GM19455 (cell line): Measurements from ENCODE around the gene PTPN1.

Source experiments
- ATAC-seq: cut with Tn5 transposase; IDR thresholded peaks from one replicate; pipeline ENCODE4 v1.9.1; 2021; ENCODE audit not compliant: unreplicated experiment

The PTPN1 gene

GRCh38 chr20:50572938-50573777 is 63.0 kb downstream of the PTPN1 start:
- no peak for ATAC-seq

DNA sequence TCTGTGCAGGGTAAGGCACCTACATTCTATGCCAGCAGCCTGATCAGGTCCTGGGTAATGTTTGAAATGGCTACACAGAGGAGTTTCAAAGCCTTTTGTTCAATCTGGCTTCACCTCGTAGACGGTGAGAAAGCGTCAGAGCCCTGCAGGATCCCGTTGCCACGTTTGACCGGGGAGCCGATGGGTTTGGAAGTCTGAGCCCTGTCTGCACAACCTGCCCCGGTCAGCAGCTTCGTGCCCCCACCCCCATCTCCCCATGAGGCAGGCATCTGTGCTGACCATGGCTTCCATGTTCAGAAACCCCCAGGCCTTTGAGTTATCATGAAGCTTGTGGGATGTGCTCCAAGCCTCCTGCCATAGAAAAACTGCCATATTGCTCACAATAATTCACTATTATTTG is 63.9 kb downstream of the PTPN1 start:
- ATAC-seq, result no peak

DNA sequence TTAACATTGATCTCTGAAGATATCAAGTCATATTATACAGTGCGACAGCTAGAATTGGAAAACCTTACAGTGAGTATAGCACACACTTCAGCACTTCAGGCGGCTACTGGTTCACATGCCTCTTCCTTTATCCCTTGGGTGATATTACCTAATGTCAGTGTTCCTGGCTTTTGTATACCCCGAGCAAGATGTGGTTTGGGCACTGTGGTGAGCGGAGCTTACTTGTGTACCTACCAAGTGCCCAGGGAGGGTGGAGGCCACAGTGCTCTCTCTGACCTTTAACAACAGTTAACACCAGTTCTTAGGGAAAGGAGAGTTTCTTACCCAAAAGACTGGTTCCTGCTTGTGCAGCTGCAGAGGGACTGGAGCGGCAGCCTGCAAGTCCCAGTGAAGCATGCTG is 64.4 kb downstream of the PTPN1 start:
- no peak for ATAC-seq

GRCh38 chr20:50575865-50576720 is 65.9 kb downstream of the PTPN1 start:
- no peak for ATAC-seq

DNA sequence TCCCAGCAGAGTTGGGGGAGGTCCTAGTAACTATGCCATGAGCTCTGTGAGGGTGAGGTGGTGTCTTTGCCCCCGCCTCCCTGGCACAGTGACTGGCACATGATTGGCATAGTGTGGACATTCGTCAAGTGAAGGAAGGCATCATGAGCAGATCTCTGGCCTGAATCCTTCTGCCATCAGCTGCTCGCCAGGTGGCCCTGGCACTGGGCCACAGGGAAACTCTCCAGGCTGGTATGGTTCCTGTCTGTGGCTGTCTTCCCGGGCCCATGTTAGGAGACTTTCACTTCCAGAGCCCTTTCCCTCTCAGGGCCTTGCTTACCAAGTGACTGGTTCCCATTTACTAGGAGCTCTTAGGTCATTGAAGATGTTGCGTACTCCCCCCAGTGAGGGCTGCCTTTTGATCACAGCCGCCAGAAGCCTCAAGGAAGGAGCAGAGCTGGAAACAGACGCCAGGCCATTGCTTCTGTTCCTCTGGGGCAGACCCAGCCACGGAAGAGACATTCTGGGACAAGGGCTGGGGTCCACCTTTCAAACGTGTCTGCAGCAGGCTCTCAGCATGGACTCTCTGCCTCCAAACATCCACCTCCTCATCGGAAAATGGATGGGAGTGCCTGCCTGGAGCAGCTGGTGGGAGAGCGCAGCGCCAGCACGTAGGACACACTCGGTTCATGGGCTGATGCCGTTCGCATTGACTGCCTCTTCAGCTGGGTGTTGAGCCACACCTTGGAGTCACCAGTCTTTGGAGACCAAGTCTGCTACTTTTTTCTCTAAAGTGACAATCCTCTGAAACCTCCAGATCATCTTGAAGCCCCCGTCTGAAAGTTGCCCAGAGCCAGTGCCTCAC is 67.2 kb downstream of the PTPN1 start:
- ATAC-seq, result no peak

DNA sequence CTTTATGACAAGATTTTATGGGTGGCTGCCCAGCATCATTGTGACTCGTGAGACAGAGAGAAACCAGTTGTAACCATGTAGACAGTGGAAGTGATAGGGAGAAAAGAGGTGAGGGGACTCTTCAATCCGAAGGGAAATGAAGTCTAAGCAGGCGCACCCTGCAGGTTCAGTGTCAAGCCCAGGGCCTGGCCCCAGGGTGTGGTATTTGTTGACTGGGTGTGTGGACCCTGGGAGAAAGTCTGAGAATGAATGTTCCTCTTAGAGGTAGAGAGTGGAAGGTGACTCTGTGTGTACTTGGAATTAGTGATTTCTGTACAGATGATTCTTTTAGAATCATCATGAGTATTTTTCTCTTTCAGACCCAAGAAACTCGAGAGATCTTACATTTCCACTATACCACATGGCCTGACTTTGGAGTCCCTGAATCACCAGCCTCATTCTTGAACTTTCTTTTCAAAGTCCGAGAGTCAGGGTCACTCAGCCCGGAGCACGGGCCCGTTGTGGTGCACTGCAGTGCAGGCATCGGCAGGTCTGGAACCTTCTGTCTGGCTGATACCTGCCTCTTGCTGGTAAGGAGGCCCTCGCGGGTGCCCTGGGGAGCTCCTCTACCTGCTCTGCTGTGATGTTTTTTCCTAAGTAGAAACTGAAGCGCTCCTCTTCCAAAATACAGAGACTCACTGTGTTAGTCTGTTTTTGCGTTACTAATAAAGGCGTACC is 68.0 kb downstream of the PTPN1 start:
- no peak for ATAC-seq

- no peak for ATAC-seq
Observed at GRCh38 chr20:50578778-50579165, 68.6 kb downstream of the PTPN1 start.

DNA sequence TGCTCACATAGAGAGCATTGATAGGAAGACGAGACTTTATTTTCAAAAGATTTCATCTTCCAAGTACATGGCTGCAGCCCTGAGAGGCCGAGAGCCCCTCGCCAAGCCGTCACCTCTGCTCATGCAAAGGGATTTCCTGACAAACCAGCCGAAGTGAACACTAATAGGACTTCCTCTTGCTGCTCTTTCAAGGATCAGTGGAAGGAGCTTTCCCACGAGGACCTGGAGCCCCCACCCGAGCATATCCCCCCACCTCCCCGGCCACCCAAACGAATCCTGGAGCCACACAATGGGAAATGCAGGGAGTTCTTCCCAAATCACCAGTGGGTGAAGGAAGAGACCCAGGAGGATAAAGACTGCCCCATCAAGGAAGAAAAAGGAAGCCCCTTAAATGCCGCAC is 69.3 kb downstream of the PTPN1 start:
- ATAC-seq, result no peak

DNA sequence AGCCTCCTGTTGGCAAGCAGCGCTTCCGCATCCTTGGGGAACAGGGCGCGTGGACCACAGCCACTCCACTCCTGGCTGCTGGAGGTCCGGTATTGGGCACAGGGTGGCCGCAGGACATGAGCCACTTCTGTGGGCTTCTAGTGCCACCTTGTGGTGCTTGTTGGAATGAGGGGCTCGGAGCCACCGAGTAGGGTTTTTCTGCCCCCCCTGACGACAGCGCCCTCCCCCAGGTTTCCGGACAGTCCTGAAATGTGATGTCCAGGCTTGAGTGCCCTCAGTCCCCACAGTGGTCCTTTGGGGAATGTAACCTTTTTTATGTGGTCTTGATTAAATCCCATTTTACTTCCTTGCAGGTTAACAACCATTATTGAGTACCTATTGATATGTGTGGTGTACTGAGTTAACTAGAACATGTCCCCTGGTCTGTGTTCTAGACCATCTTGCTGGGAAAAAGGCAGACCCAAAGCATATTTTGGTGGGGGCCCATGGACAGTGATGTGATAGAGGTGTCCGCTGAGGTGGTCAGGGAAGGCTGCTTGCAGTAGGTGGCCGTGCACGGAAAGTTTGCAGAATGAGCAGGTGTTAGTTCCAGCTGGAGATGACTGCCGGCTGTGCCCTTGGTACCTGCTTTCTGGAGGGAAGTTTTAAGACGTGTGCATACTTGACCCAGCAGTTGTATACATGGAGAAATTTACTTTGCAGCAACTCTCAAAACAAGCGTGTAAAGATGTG is 70.0 kb downstream of the PTPN1 start:
- ATAC-seq, result no peak

DNA sequence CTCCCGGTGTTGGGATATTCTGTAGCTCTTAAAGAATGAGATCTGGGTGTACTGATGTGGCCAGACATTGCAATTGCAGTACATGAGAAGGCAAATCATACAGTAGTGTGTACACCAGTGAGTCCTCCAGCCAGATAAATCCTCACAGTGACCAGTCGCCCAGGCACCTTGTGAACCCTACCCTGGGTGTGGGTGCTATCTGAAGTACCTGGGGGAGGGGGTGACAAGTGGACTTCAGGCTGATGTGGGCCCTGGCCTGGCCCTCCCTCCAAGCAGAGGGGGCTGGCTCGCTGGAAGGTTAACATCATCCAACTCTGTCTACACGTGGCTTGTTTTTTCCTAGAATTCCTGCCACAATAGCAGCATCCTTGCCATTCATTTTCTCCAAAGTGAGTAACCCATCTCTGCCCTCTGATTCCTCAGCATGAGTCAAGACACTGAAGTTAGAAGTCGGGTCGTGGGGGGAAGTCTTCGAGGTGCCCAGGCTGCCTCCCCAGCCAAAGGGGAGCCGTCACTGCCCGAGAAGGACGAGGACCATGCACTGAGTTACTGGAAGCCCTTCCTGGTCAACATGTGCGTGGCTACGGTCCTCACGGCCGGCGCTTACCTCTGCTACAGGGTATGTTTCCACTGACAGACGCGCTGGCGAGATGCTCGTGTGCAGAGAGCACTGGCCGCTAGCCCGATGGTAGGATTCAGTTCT is 70.8 kb downstream of the PTPN1 start:
- ATAC-seq, result no peak

DNA sequence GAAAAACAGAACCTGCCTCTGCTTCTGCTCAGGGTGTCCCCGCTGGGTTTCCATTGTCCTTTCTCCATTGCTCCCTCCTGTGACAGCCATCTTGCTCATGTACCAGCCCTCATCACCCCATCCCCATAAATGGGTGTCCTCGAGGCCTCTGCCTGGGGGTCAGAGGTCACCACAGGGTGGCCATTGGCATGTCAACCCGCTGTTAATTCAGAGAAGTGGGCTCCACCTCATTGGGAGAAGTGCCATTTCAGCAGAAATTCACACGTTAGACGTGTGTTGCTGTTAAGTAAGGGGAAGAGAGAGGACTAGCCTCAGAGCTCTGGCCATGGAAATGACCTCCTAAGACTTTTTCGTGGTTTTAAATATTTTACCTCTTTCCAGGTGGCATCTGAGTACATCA is 71.9 kb downstream of the PTPN1 start:
- ATAC-seq, result no peak

- ATAC-seq, result no peak
Observed at GRCh38 chr20:50582591-50583234, 72.5 kb downstream of the PTPN1 start.

DNA sequence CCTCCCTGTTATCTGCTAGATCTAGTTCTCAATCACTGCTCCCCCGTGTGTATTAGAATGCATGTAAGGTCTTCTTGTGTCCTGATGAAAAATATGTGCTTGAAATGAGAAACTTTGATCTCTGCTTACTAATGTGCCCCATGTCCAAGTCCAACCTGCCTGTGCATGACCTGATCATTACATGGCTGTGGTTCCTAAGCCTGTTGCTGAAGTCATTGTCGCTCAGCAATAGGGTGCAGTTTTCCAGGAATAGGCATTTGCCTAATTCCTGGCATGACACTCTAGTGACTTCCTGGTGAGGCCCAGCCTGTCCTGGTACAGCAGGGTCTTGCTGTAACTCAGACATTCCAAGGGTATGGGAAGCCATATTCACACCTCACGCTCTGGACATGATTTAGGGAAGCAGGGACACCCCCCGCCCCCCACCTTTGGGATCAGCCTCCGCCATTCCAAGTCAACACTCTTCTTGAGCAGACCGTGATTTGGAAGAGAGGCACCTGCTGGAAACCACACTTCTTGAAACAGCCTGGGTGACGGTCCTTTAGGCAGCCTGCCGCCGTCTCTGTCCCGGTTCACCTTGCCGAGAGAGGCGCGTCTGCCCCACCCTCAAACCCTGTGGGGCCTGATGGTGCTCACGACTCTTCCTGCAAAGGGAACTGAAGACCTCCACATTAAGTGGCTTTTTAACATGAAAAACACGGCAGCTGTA is 73.4 kb downstream of the PTPN1 start:
- ATAC-seq, result no peak

DNA sequence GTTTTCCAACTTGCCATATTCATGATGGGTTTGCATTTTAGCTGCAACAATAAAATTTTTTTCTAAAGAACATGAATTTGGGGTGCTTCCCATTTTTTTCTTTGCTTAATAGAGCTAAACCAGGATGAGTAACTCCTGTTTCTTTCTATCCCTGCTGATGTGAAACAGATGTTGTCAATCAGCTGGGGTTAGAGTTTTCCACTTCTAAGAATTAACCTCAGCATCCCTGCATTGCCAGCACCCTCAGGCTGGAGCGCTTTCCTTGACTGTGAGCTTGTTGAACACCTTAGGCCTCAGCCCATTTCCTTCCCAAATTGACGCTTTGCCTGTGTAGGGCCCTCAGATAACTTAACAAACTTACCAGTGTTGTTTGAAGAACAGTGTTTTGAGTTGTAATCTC is 74.5 kb downstream of the PTPN1 start:
- no peak for ATAC-seq

DNA sequence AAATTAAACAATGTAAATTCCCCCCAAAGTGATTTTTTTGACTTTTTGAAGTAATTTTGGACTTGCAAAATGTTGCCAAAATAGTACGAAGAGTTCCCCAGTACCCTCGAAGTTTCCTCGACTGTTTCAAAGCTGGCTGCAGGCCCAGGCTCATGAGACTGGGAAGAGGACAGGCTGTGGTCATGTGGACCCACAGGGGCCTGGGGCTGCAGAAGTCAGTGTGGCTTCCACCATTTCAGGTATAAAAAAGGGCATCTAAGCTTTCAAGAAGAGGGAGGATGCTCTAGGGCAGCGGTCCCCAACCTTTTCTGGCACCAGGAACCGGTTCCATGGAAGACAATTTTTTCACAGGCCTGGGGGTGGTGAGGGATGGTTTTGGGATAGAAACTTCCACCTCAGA is 75.0 kb downstream of the PTPN1 start:
- ATAC-seq, result no peak

GRCh38 chr20:50585678-50586077 is 75.5 kb downstream of the PTPN1 start:
- ATAC-seq, result no peak

GRCh38 chr20:50586531-50587232 is 76.5 kb downstream of the PTPN1 start:
- no peak for ATAC-seq
